A549 (cell line): ENCODE results near the gene GAREM1. TPM values are rescaled to one million over a fixed set of nuclear protein-coding genes. Genes with fewer than 3 reads are reported as not detected.

Source experiments
- ATAC-seq, 2 experiments: fragments of 200-7000 bp in 1 of 2; fragments of >200 bp in 1 of 2; cut with Nextera tagmentation in 1 of 2; cut with Tn5 transposase in 1 of 2; 3 replicates each; pipeline versions ENCODE4 v1.8.0 to v1.9.1; 2018 to 2020; ENCODE audit warnings: mild to moderate bottlenecking in 1 of 2, moderate library complexity in 1 of 2
- CTCF ChIA-PET: fragments of 300-600 bp; sonication (Branson Sonifier 250); formaldehyde crosslinking; extraction: SDS; loops from one replicate; lab custom pipeline; 2021; ENCODE audit warnings: antibody characterized with exemption, inconsistent platforms; lab: Yijun Ruan, JAX
- POLR2A ChIA-PET: fragments of 350-600 bp; formaldehyde crosslinking; extraction: SDS; loops from one replicate; lab custom pipeline; 2021; ENCODE audit warnings: antibody characterized with exemption, inconsistent platforms; lab: Yijun Ruan, JAX
- DNase-seq, 2 experiments: peaks; one replicate each; pipeline versions ENCODE4 v3.0.0 to v3.0.0-alpha.2; 2011 to 2016; ENCODE audit warnings: low read depth in 1 of 2, low spot score in 1 of 2
- FAIRE-seq: peaks from 2 replicates; lab custom pipeline; 2011; peaks lifted over from hg19 to GRCh38; lab: Jason Lieb, UNC
- H3K27ac ChIP-seq, 2 experiments: fragments of >200 bp; sonication (Bioruptor Twin); formaldehyde crosslinking; 3 replicates each; pipeline ENCODE4 v1.5.1; 2016 to 2017
- H3K4me1 ChIP-seq: fragments of >200 bp; sonication (Bioruptor Twin); formaldehyde crosslinking; 3 replicates; pipeline ENCODE4 v1.6.1; 2016
- H3K4me2 ChIP-seq: fragments of >200 bp; sonication (Bioruptor Twin); formaldehyde crosslinking; 3 replicates; pipeline ENCODE4 v1.6.1; 2016
- H3K4me3 ChIP-seq: fragments of >200 bp; sonication (Bioruptor Twin); formaldehyde crosslinking; 3 replicates; pipeline ENCODE4 v1.5.1; 2016
- H3K9me3 ChIP-seq: fragments of >200 bp; sonication (Bioruptor Twin); formaldehyde crosslinking; 3 replicates; pipeline ENCODE4 v1.6.1; 2016
- BHLHE40 ChIP-seq: IDR thresholded peaks from 2 replicates; pipeline ENCODE4 v1.6.1; 2012; ENCODE audit warnings: low read depth, low read length, inconsistent platforms
- CHD4 ChIP-seq: fragments of 200-600 bp; sonication (generic); IDR thresholded peaks from 2 replicates; pipeline ENCODE4 v1.6.1; 2016; ENCODE audit warnings: antibody characterized with exemption, mild to moderate bottlenecking, borderline replicate concordance
- CTCF ChIP-seq: fragments of >200 bp; sonication (Bioruptor Twin); formaldehyde crosslinking; IDR thresholded peaks from 3 replicates; pipeline ENCODE4 v1.5.1; 2016
- E2F6 ChIP-seq: IDR thresholded peaks from 2 replicates; pipeline ENCODE4 v1.6.1; 2012; ENCODE audit warnings: low read depth, borderline replicate concordance
- EHMT2 ChIP-seq: fragments of 200-600 bp; sonication (generic); IDR thresholded peaks from 2 replicates; pipeline ENCODE4 v1.6.1; 2016; ENCODE audit warnings: antibody characterized with exemption, low read depth, mild to moderate bottlenecking, moderate library complexity
- EP300 ChIP-seq, 2 experiments: fragments of >200 bp; sonication (Bioruptor Twin); formaldehyde crosslinking; IDR thresholded peaks; 2 replicates in 1 of 2; 3 replicates in 1 of 2; pipeline ENCODE4 v1.6.1; 2016 to 2017
- FOXS1 ChIP-seq: fragments of 250-450 bp; sonication (Bioruptor Pico); IDR thresholded peaks from 2 replicates; pipeline ENCODE4 v1.5.0; 2020; ENCODE audit warnings: mild to moderate bottlenecking, moderate library complexity
- GATA3 ChIP-seq: IDR thresholded peaks from 2 replicates; pipeline ENCODE4 v1.6.1; 2012; ENCODE audit warnings: borderline replicate concordance
- HOXB13 ChIP-seq: fragments of 250-450 bp; sonication (Bioruptor Pico); IDR thresholded peaks from 2 replicates; pipeline ENCODE4 v1.5.0; 2020; ENCODE audit warnings: low read depth, mild to moderate bottlenecking, moderate library complexity
- JUNB ChIP-seq: fragments of >200 bp; sonication (Bioruptor Twin); formaldehyde crosslinking; IDR thresholded peaks from 2 replicates; pipeline ENCODE4 v1.6.1; 2016
- KDM1A ChIP-seq: fragments of 200-600 bp; sonication (generic); IDR thresholded peaks from 2 replicates; pipeline ENCODE4 v1.6.1; 2016; ENCODE audit warnings: low read depth, mild to moderate bottlenecking
- KDM5A ChIP-seq: fragments of 200-600 bp; sonication (generic); IDR thresholded peaks from 2 replicates; pipeline ENCODE4 v1.6.1; 2016; ENCODE audit warnings: antibody characterized with exemption, mild to moderate bottlenecking
- MYC ChIP-seq: IDR thresholded peaks from 2 replicates; pipeline ENCODE4 v1.6.1; 2012; ENCODE audit warnings: mild to moderate bottlenecking, inconsistent platforms, low read length, improper control_type of control experiment, borderline replicate concordance
- NFE2L2 ChIP-seq: fragments of 150-350 bp; conservative IDR thresholded peaks from 2 replicates; pipeline ENCODE4 v1.6.1; 2014; ENCODE audit warnings: low read length
- NR3C1 ChIP-seq: fragments of >200 bp; sonication (Bioruptor Twin); formaldehyde crosslinking; IDR thresholded peaks from 3 replicates; pipeline ENCODE4 v1.6.1; 2017
- PHF8 ChIP-seq: fragments of 200-600 bp; sonication (generic); IDR thresholded peaks from 2 replicates; pipeline ENCODE4 v1.6.1; 2016; ENCODE audit warnings: low read depth, mild to moderate bottlenecking, antibody characterized with exemption, moderate library complexity, borderline replicate concordance
- POLR2A ChIP-seq: IDR thresholded peaks from 2 replicates; pipeline ENCODE4 v1.6.1; 2012; ENCODE audit warnings: mild to moderate bottlenecking, low read length
- RAD21 ChIP-seq, 2 experiments: fragments of >200 bp in 1 of 2; sonication (Bioruptor Twin) in 1 of 2; formaldehyde crosslinking in 1 of 2; IDR thresholded peaks in 1 of 2; conservative IDR thresholded peaks in 1 of 2; 2 replicates in 1 of 2; 3 replicates in 1 of 2; pipeline ENCODE4 v1.6.1; 2012 to 2018; ENCODE audit warnings: inconsistent platforms in 1 of 2
- RCOR1 ChIP-seq: fragments of 150-350 bp; IDR thresholded peaks from 2 replicates; pipeline ENCODE4 v1.6.1; 2014; ENCODE audit warnings: antibody characterized with exemption, low read length, low read depth
- RFX5 ChIP-seq: fragments of 450-650 bp; IDR thresholded peaks from 2 replicates; pipeline ENCODE4 v1.7.1; 2014; ENCODE audit warnings: antibody characterized with exemption, mild to moderate bottlenecking, moderate library complexity
- RNF2 ChIP-seq: fragments of 200-600 bp; sonication (generic); IDR thresholded peaks from 2 replicates; pipeline ENCODE4 v1.6.1; 2016; ENCODE audit warnings: low read depth, mild to moderate bottlenecking, antibody characterized with exemption, moderate library complexity, borderline replicate concordance
- SMC3 ChIP-seq: fragments of >200 bp; sonication (Bioruptor Twin); formaldehyde crosslinking; IDR thresholded peaks from 3 replicates; pipeline ENCODE4 v1.6.1; 2018; ENCODE audit warnings: inconsistent platforms
- SREBF2 ChIP-seq: fragments of 450-650 bp; IDR thresholded peaks from 2 replicates; pipeline ENCODE4 v1.6.1; 2014; ENCODE audit warnings: mild to moderate bottlenecking, moderate library complexity
- TFCP2L1 ChIP-seq: fragments of 250-450 bp; sonication (Bioruptor Pico); IDR thresholded peaks from 2 replicates; pipeline ENCODE4 v1.5.0; 2021; ENCODE audit warnings: mild to moderate bottlenecking
- USF2 ChIP-seq: fragments of 450-650 bp; IDR thresholded peaks from 2 replicates; pipeline ENCODE4 v1.6.1; 2014; ENCODE audit warnings: antibody characterized with exemption
- ZFP36 ChIP-seq: fragments of 450-650 bp; IDR thresholded peaks from 2 replicates; pipeline ENCODE4 v1.6.1; 2014; ENCODE audit warnings: borderline replicate concordance; ENCODE audit not compliant: partially characterized antibody
- ZSCAN20 ChIP-seq: fragments of 250-450 bp; sonication (Bioruptor Pico); IDR thresholded peaks from 2 replicates; pipeline ENCODE4 v1.8.0; 2022; ENCODE audit warnings: mild to moderate bottlenecking, moderate library complexity
- WGBS: methylation state at CpG from one replicate; pipeline ENCODE4 v1.1.6; 2017; ENCODE audit errors: missing lambda C conversion rate; 5-methylcytosine and 5-hydroxymethylcytosine counted together
- polyA plus RNA-seq, 4 experiments: library from polyadenylated mRNA; depleted of rRNA in 3 of 4; stranded (reverse); fragments of >200 nt; fragmentation: RNase III in 1 of 4; extraction: RNeasy Plus Mini Kit Qiagen cat#74134 plus additional on column Dnase treatment in 1 of 4; gene quantifications; 2 replicates in 3 of 4; 3 replicates in 1 of 4; pipeline ENCODE4 v1.2.3, GENCODE V29; 2011 to 2017
- TF ChIP-seq, protein P1 (sequence below): fragments of >200 bp; sonication (Bioruptor Twin); formaldehyde crosslinking; IDR thresholded peaks from 3 replicates; pipeline ENCODE4 v1.6.1; 2016
- TF ChIP-seq, protein P2 (sequence below): IDR thresholded peaks from 2 replicates; pipeline ENCODE4 v1.6.1; 2012

GAREM1 gene
- polyA plus RNA-seq, 2 of the 4 experiments (the other 2 are of a cell fraction): 1.3 to 5.0 TPM

- CTCF ChIA-PET: no interaction called here
- 91% methylated on average over 4 of the region's 4 CpGs for WGBS
- FAIRE-seq (no peak), ATAC-seq (no peak), DNase-seq (no peak)
- POLR2A ChIA-PET: no interaction called here
- no peak overlapping the region for H3K4me2 ChIP-seq
- no peak overlapping the region for H3K27ac ChIP-seq
- no peak for TF ChIP-seq KDM5A
- TF ChIP-seq E2F6: no peak
- no peak for TF ChIP-seq NR3C1
- TF ChIP-seq BHLHE40: no peak
- no peak for TF ChIP-seq MYC
- TF ChIP-seq SMC3: no peak
- TF ChIP-seq TFCP2L1 (CRISPR knock-in tag): no peak
- TF ChIP-seq, protein P1, sequence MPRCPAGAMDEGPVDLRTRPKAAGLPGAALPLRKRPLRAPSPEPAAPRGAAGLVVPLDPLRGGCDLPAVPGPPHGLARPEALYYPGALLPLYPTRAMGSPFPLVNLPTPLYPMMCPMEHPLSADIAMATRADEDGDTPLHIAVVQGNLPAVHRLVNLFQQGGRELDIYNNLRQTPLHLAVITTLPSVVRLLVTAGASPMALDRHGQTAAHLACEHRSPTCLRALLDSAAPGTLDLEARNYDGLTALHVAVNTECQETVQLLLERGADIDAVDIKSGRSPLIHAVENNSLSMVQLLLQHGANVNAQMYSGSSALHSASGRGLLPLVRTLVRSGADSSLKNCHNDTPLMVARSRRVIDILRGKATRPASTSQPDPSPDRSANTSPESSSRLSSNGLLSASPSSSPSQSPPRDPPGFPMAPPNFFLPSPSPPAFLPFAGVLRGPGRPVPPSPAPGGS: no peak
- TF ChIP-seq JUNB: no peak
- no peak for TF ChIP-seq POLR2A
- TF ChIP-seq EP300 (IDR thresholded peaks at IDR 0.05): no peak
- no peak for TF ChIP-seq EHMT2
- TF ChIP-seq PHF8: no peak
- TF ChIP-seq RNF2: no peak
- no peak for TF ChIP-seq USF2
- TF ChIP-seq CHD4: no peak
- TF ChIP-seq FOXS1 (CRISPR knock-in tag): no peak
- TF ChIP-seq RCOR1: no peak
- TF ChIP-seq HOXB13 (CRISPR knock-in tag): no peak
- no peak for TF ChIP-seq RFX5
- no peaks in the 10 kb centered on the region for H3K9me3 ChIP-seq
- H3K4me1 ChIP-seq: peaks cover 36% of the 10 kb centered on the region
- no peak overlapping the region for H3K4me3 ChIP-seq
These were observed 47.5 kb downstream of the GAREM1 start for GRCh38 chr18:32422978-32423740.

GRCh38 chr18:32422201-32422600 lies 48.5 kb downstream of the GAREM1 start:
- no peak overlapping the region for H3K27ac ChIP-seq
- WGBS: 98% methylated on average over 3 of the region's 3 CpGs
- no peaks in the 10 kb centered on the region for H3K9me3 ChIP-seq
- ChIA-PET POLR2A (no interaction called here), CTCF (interaction anchor here (1.3 kb wide), 1 partner anchor 150 kb away, joined by 3 read pairs; no protein-coding TSS in a partner anchor)
- H3K4me1 ChIP-seq: peaks cover 27% of the 10 kb centered on the region
- ATAC-seq: no peak
- FAIRE-seq: no peak
- no peak overlapping the region for H3K4me3 ChIP-seq
- no peak for DNase-seq
- no peak overlapping the region for H3K4me2 ChIP-seq
- TF ChIP-seq USF2: no peak
- TF ChIP-seq, protein P2, sequence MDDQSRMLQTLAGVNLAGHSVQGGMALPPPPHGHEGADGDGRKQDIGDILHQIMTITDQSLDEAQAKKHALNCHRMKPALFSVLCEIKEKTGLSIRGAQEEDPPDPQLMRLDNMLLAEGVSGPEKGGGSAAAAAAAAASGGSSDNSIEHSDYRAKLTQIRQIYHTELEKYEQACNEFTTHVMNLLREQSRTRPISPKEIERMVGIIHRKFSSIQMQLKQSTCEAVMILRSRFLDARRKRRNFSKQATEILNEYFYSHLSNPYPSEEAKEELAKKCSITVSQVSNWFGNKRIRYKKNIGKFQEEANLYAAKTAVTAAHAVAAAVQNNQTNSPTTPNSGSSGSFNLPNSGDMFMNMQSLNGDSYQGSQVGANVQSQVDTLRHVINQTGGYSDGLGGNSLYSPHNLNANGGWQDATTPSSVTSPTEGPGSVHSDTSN: no peak
- TF ChIP-seq MYC: no peak
- TF ChIP-seq SREBF2: no peak
- TF ChIP-seq KDM5A: no peak
- TF ChIP-seq NFE2L2: no peak
- no peak for TF ChIP-seq CTCF
- no peak for TF ChIP-seq ZSCAN20 (CRISPR knock-in tag)
- no peak for TF ChIP-seq EP300 (IDR thresholded peaks at IDR 0.05)
- no peak for TF ChIP-seq EHMT2
- no peak for TF ChIP-seq TFCP2L1 (CRISPR knock-in tag)
- no peak for TF ChIP-seq CHD4
- TF ChIP-seq GATA3: no peak
- no peak for TF ChIP-seq E2F6
- TF ChIP-seq SMC3: no peak
- no peak for TF ChIP-seq RAD21 (conservative IDR thresholded peaks at IDR 0.05 in 1 of 2, IDR thresholded peaks at IDR 0.05 in 1 of 2)
- no peak for TF ChIP-seq KDM1A
- no peak for TF ChIP-seq RNF2
- no peak for TF ChIP-seq ZFP36
